K562 (cell line): ENCODE results near the gene DNAJC6. TPM values are rescaled to one million over a fixed set of nuclear protein-coding genes. Genes with fewer than 3 reads are reported as not detected.

Experiments
- ARNT ChIP-seq, 2 experiments: fragments of 450-650 bp; IDR thresholded peaks; 2 replicates each; pipeline ENCODE4 v1.6.1; 2016; ENCODE audit warnings: mild to moderate bottlenecking in 1 of 2
- CEBPG ChIP-seq, 3 experiments: fragments of 200-800 bp in 1 of 3; sonication (Bioruptor generic) in 1 of 3; sonication (generic) in 1 of 3; formaldehyde crosslinking in 1 of 3; IDR thresholded peaks in 2 of 3; conservative IDR thresholded peaks in 1 of 3; 2 replicates each; pipeline versions ENCODE4 v1.6.1 to v1.8.0; 2016 to 2022; ENCODE audit warnings: missing compliant biosample characterization in 2 of 3, missing genetic modification characterization in 2 of 3, mild to moderate bottlenecking in 1 of 3, missing genetic modification reagents in 1 of 3
- DLX4 ChIP-seq: fragments of 250-450 bp; sonication (Bioruptor Pico); IDR thresholded peaks from 2 replicates; pipeline ENCODE4 v1.6.1; 2021; ENCODE audit warnings: mild to moderate bottlenecking
- DPF2 ChIP-seq: fragments of 450-650 bp; IDR thresholded peaks from 2 replicates; pipeline ENCODE4 v1.6.1; 2016
- EZH2 ChIP-seq: IDR thresholded peaks from 2 replicates; pipeline ENCODE4 v1.6.1; 2012; ENCODE audit warnings: low read depth, mild to moderate bottlenecking, inconsistent platforms, low read length, borderline replicate concordance
- HNRNPUL1 ChIP-seq: fragments of 200-400 bp; formaldehyde crosslinking; IDR thresholded peaks from 2 replicates; pipeline ENCODE4 v1.6.1; 2017; ENCODE audit warnings: low read length
- PML ChIP-seq: IDR thresholded peaks from 2 replicates; pipeline ENCODE4 v1.6.1; 2012; ENCODE audit warnings: low read length, inconsistent platforms
- POLR2A ChIP-seq: fragments of 450-650 bp; conservative IDR thresholded peaks from 2 replicates; pipeline ENCODE4 v1.6.1; 2016
- RBM22 ChIP-seq: fragments of 200-400 bp; formaldehyde crosslinking; IDR thresholded peaks from 2 replicates; pipeline ENCODE4 v1.6.1; 2018; ENCODE audit warnings: low read length, low read depth; ENCODE audit not compliant: poor library complexity, severe bottlenecking
- SIN3B ChIP-seq: fragments of 450-650 bp; IDR thresholded peaks from 2 replicates; pipeline ENCODE4 v1.6.1; 2017; ENCODE audit warnings: low read depth, mild to moderate bottlenecking, moderate library complexity
- SLC30A9 ChIP-seq: fragments of 250-450 bp; sonication (Bioruptor Pico); IDR thresholded peaks from 2 replicates; pipeline ENCODE4 v1.8.0; 2022; ENCODE audit warnings: mild to moderate bottlenecking, moderate library complexity
- SMAD3 ChIP-seq: fragments of 450-650 bp; formaldehyde crosslinking; conservative IDR thresholded peaks from 2 replicates; pipeline ENCODE4 v1.4.0; 2020; ENCODE audit warnings: mild to moderate bottlenecking
- SOX6 ChIP-seq: fragments of 450-650 bp; IDR thresholded peaks from 2 replicates; pipeline ENCODE4 v1.6.1; 2014; ENCODE audit warnings: mild to moderate bottlenecking
- TAF15 ChIP-seq: fragments of 200-400 bp; formaldehyde crosslinking; IDR thresholded peaks from 2 replicates; pipeline ENCODE4 v1.6.1; 2017; ENCODE audit warnings: mild to moderate bottlenecking, low read depth, low read length, moderate library complexity
- THAP7 ChIP-seq: fragments of 250-450 bp; sonication (Bioruptor Pico); IDR thresholded peaks from 2 replicates; pipeline ENCODE4 v1.5.0; 2021
- TRIM28 ChIP-seq: fragments of 450-650 bp; IDR thresholded peaks from 2 replicates; pipeline ENCODE4 v1.6.1; 2017
- ZBTB1 ChIP-seq: sonication (generic); formaldehyde crosslinking; IDR thresholded peaks from 2 replicates; pipeline ENCODE4 v1.8.1; 2023; ENCODE audit warnings: missing genetic modification reagents, low read depth, mild to moderate bottlenecking, borderline replicate concordance
- ZNF165 ChIP-seq: fragments of 250-450 bp; sonication (Bioruptor Pico); IDR thresholded peaks from 2 replicates; pipeline ENCODE4 v1.4.0; 2020; ENCODE audit warnings: borderline replicate concordance
- ZNF23 ChIP-seq: fragments of 250-450 bp; sonication (Bioruptor Pico); IDR thresholded peaks from 2 replicates; pipeline ENCODE4 v1.4.0; 2020; ENCODE audit warnings: mild to moderate bottlenecking
- ZSCAN29 ChIP-seq: fragments of 450-650 bp; IDR thresholded peaks from 2 replicates; pipeline ENCODE4 v1.6.1; 2017
- polyA plus RNA-seq, 8 experiments: library from polyadenylated mRNA; depleted of rRNA in 4 of 8; stranded (reverse) in 5 of 8; unstranded in 3 of 8; fragments of >200 nt; fragmentation: Nextera tagmentation in 2 of 8; fragmentation: Illumina TruSeq in 1 of 8; extraction: Ambion mirVana in 2 of 8; extraction: Trizol in 1 of 8; gene quantifications; 2 replicates each; pipeline versions ENCODE4 v1.2.1 to v1.2.3, GENCODE V29; 2011 to 2014; ENCODE audit warnings: inconsistent platforms in 1 of 8, missing spikeins in 1 of 8
- total RNA-seq, 7 experiments: library from RNA; depleted of rRNA in 6 of 7; stranded (reverse); fragments of >200 nt in 6 of 7; fragmentation: Illumina TruSeq in 2 of 7; extraction: Trizol in 2 of 7; gene quantifications; 2 replicates each; pipeline versions ENCODE4 v1.2.1 to v1.2.3, GENCODE V29; 2011 to 2021; ENCODE audit warnings: low replicate concordance in 1 of 7
- TF ChIP-seq, protein P1 (sequence below), 2 experiments: fragments of 450-650 bp in 1 of 2; sonication (generic) in 1 of 2; formaldehyde crosslinking in 1 of 2; IDR thresholded peaks in 1 of 2; conservative IDR thresholded peaks in 1 of 2; 2 replicates each; pipeline versions ENCODE4 v1.6.1 to v1.8.1; 2016 to 2023; ENCODE audit warnings: mild to moderate bottlenecking in 2 of 2, moderate library complexity in 2 of 2, inconsistent platforms in 1 of 2, missing genetic modification reagents in 1 of 2
- TF ChIP-seq, protein P2 (sequence below): fragments of 450-650 bp; IDR thresholded peaks from 2 replicates; pipeline ENCODE4 v1.6.1; 2016
- TF ChIP-seq, protein P3 (sequence below): fragments of 250-450 bp; sonication (Bioruptor Pico); IDR thresholded peaks from 2 replicates; pipeline ENCODE4 v1.4.0; 2020; ENCODE audit warnings: mild to moderate bottlenecking, moderate library complexity

Gene DNAJC6
- total and polyA plus RNA-seq, 9 of the 15 experiments (the other 6 are each of a cell fraction or from before 2014, with no cell fraction given) = 6.7 to 78.7 (median 28.0) TPM

- TF ChIP-seq PML (peak; percentile 55; the same call in 1 of the 2 replicates), POLR2A (peak; percentile 86), ZBTB1 (CRISPR knock-in tag) (peak; percentile 26; the same call in 1 of the 2 replicates), TAF15 (no peak), SOX6 (0 out of 2 replicates have a peak, but pooled peaks have one; percentile 22), SLC30A9 (no peak), SMAD3 (CRISPR knock-in tag) (no peak), EZH2 (no peak), DPF2 (no peak), CEBPG (CRISPR knock-in tag; IDR thresholded peaks at IDR 0.05) (no peak), CEBPG (tag; conservative IDR thresholded peaks at IDR 0.05 in 1 of 2, IDR thresholded peaks at IDR 0.05 in 1 of 2) (no peak), ZNF165 (CRISPR knock-in tag) (no peak), THAP7 (CRISPR knock-in tag) (no peak), RBM22 (peak; percentile 97), TRIM28 (no peak), ZSCAN29 (no peak), ZNF23 (no peak), DLX4 (CRISPR knock-in tag) (no peak), ARNT (IDR thresholded peaks at IDR 0.05) (no peak), SIN3B (peak; percentile 55; the same call in 1 of the 2 replicates), HNRNPUL1 (no peak)
- TF ChIP-seq, protein P1, sequence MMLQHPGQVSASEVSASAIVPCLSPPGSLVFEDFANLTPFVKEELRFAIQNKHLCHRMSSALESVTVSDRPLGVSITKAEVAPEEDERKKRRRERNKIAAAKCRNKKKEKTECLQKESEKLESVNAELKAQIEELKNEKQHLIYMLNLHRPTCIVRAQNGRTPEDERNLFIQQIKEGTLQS (IDR thresholded peaks at IDR 0.05) = no peak
- TF ChIP-seq, protein P1 (CRISPR knock-in tag; conservative IDR thresholded peaks at IDR 0.05) = no peak; the same call in 1 of the 2 replicates
- TF ChIP-seq, protein P2, sequence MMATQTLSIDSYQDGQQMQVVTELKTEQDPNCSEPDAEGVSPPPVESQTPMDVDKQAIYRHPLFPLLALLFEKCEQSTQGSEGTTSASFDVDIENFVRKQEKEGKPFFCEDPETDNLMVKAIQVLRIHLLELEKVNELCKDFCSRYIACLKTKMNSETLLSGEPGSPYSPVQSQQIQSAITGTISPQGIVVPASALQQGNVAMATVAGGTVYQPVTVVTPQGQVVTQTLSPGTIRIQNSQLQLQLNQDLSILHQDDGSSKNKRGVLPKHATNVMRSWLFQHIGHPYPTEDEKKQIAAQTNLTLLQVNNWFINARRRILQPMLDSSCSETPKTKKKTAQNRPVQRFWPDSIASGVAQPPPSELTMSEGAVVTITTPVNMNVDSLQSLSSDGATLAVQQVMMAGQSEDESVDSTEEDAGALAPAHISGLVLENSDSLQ = no peak
- TF ChIP-seq, protein P3, sequence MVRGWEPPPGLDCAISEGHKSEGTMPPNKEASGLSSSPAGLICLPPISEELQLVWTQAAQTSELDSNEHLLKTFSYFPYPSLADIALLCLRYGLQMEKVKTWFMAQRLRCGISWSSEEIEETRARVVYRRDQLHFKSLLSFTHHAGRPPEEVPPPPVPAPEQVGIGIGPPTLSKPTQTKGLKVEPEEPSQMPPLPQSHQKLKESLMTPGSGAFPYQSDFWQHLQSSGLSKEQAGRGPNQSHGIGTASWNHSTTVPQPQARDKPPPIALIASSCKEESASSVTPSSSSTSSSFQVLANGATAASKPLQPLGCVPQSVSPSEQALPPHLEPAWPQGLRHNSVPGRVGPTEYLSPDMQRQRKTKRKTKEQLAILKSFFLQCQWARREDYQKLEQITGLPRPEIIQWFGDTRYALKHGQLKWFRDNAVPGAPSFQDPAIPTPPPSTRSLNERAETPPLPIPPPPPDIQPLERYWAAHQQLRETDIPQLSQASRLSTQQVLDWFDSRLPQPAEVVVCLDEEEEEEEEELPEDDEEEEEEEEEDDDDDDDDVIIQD = no peak
Measured at GRCh38 chr1:65420590-65421350, 111.4 kb downstream of the DNAJC6 start, which contains the start of the genes LEPR and LEPROT (continued).
